IPS-11a (cell line): ENCODE measurements around the gene TEX22.

Experiments used
- H3K4me3 ChIP-seq: one replicate; pipeline ENCODE4 v1.5.1; 2013; ENCODE audit warnings: low read depth, low read length, control low read depth

Gene TEX22

DNA sequence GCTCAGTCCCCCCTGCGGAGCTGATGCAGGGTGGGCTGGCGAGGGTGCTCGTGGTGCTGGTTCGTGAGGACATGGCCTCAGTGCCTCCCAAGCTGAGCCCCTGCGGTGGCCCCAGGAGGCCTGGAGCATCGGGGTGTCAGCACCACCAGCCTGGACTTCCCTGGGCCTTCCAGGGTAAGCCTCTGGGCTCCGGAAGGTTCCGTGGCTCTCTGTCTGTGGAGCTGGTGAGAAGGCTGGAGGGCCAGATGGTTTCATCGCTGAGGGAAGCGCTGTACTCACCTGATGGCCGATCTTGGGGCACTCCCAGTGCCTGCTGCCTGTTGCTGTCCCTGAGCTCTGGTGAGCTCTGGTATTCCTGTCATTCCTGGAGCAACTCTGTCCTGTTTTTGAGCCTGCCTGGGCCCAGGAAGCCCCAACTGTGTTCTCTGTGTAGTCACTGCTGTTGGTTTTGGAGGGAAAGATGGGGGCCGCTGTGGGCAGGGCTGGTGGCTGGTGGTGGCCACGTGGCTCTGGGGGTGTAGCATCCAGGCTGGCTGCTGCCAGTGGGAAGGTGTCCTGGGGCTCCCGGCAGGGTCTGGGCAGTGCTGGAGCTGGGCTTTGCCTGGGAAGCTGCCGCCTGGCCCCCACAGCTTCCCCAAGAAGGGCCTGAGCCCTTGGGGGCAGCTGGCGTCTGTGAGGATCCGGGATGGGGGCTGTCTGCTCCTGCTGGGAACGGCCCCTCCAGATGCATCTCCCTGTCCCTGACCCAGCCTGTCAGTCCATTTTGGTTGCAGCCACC lies 39.6 kb downstream of the TEX22 start:
- no peak overlapping the region for H3K4me3 ChIP-seq

- H3K4me3 ChIP-seq: no peak overlapping the region
Measured at GRCh38 chr14:105439179-105439578, 40.8 kb downstream of the TEX22 start.

- no peak overlapping the region for H3K4me3 ChIP-seq
Measured at GRCh38 chr14:105439710-105440553, 41.6 kb downstream of the TEX22 start.

DNA sequence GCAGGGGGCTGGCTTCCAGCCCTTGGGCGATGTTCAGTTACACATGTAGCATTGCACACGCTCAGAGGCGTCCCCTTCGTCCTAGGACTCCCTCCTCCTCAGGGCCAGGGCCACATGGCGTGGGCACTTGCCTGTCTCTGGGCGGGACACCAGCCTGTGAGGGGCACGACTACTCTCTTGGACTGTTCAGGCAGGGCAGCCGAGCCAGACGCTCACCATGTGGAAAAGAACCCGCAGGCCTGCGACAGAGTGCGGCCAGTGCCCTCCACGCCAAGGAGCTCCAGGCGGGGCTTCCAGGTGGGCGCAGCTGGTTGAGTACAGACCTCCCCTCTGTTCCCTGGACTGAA lies 42.2 kb downstream of the TEX22 start:
- H3K4me3 ChIP-seq: no peak overlapping the region

DNA sequence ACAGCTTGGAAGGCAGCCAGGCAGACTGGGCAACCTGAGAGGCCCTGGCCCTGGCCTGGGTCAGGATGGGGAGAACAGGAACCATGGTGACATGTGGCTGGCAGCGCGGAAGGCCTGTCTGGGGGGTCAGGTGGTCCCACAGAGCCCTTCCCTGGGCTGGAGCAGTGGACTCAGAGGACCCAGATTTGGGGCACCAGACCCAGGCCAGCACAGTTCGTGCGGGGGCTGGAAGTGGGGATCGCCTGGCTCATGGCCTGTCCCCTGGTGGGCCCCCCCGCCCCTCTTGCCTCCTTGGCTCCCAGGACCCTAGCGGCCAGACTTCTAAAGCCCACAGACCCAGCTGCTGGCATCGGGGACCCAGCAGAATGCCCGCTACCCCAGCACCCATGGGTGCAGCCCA lies 42.7 kb downstream of the TEX22 start:
- H3K4me3 ChIP-seq: no peak overlapping the region

DNA sequence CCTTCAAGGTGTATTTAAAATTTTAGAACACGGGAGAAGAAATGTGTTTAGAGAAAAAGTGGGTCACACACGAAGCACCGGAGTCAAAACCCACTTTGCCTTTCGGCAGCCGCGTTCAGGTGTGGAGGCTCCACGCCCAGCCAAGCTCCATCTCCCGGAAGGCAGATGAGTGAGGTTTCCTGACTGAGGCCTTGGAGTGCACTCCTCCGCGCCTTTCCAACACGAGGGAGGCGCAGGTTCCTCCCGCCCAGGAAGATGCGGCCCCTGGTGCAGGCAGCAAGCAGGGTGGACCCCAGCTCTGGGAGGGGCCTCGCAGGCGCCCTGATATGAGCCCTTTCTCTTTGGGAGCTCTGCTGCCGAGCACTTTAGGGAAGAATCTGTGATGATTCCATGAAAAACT lies 43.8 kb downstream of the TEX22 start:
- H3K4me3 ChIP-seq: no peak overlapping the region

DNA sequence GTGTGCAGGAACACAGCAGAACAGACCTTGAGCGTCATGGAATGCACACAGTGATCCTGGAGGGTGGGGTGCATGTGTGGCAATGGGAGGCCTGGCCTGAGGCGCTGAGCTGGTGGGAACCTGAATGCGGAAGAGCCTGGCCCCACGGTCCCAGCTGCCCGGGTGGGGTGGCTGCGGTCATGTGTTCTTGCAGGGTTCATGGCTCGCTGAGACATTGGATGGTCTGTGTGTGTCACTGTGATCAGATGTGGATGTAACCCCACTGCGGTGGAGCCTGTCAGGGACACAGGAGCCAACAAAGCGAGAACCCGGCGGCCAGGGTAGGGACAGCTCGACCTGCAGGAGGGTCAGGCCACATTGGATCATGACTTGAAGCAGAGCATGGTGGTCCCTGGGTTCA lies 44.5 kb downstream of the TEX22 start:
- H3K4me3 ChIP-seq: no peak overlapping the region

DNA sequence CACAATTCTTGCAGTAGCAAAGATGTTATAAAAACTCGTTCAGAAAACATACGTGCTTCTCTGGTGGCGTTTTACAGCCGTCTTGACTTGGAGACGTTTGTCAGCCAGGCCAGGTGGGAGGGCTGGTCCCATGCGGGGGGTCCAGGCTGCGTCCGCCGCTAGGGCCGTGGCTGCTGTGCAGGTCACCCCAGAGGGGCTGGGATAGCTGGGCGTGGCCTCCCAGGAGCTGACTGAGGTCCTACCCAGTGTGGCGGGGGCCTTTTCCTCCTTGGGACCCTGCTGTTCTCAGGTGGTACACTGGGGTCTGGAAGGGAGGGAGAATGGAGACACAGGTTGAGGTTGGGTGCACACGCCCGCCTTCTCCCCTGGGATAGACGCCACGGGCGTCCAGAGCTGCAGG lies 46.5 kb downstream of the TEX22 start:
- no peak overlapping the region for H3K4me3 ChIP-seq

DNA sequence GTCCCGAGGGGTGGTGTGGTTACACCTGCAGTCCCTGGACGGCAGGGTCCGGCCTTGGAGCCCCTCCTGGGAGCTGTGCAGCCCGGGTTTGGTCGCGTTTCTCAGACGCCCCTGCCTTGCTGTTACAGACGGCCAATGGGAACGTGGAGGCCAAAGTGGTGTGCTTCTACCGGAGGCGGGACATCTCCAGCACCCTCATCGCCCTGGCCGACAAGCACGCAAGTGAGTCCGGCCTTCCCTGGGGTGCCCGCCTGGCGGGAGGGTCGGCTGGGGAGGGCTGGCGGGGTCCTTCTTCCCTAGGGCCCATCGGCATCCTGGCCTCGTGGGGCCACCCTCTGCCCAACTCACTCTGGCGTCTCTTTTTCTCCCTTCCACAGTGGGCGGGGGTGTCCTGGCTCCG lies 47.0 kb downstream of the TEX22 start:
- no peak overlapping the region for H3K4me3 ChIP-seq

DNA sequence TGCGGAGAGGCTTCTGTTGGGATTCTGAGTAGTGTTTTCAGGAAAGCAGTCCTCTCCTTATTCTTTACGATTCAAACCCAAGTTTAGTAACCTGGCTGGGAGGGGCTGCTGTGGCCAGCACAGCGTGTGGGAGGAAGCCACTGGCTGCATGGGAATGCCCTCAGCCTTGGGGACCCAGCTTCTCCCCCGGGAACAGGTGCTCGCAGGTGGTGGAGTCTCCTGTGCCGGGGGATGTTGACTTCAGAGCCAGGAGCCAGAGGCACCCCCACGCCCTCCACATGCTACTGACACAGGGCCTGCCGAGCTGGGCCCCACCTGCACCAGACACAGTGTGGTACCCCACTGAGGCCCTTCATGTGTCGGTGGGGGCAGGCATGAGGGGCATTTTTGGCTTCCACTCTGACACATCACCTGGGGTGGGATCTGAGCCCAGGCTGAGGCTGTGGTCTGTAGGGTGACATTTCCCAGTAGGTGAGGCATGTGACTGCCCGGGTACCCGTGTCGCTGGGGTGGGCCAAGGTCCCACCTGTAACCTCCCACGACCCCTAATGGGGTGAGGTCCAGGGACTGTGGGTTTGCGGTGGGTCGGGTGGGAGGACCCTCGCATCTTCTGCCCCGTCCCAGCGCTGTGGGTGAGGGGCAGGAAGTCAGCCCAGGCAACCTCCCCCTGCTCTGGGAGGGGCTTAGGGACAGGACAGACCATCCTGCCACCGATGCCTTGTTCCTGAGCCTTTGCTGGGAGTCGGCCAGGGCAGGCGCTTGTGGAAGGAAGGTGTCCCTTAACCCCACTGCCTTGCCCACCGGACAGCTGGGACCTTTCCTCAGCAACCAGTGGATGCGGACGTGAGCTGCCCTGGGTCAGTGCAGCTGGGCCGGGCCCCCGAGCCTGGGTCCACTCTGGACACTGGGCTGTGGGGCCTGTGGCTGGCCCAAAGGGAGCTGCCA lies 47.8 kb downstream of the TEX22 start:
- H3K4me3 ChIP-seq: no peak overlapping the region

GRCh38 chr14:105446971-105447370 lies 48.6 kb downstream of the TEX22 start:
- no peak overlapping the region for H3K4me3 ChIP-seq

- H3K4me3 ChIP-seq: no peak overlapping the region
Measured at GRCh38 chr14:105447651-105448640, 49.6 kb downstream of the TEX22 start.

GRCh38 chr14:105448706-105449111 lies 50.4 kb downstream of the TEX22 start:
- H3K4me3 ChIP-seq: no peak overlapping the region

DNA sequence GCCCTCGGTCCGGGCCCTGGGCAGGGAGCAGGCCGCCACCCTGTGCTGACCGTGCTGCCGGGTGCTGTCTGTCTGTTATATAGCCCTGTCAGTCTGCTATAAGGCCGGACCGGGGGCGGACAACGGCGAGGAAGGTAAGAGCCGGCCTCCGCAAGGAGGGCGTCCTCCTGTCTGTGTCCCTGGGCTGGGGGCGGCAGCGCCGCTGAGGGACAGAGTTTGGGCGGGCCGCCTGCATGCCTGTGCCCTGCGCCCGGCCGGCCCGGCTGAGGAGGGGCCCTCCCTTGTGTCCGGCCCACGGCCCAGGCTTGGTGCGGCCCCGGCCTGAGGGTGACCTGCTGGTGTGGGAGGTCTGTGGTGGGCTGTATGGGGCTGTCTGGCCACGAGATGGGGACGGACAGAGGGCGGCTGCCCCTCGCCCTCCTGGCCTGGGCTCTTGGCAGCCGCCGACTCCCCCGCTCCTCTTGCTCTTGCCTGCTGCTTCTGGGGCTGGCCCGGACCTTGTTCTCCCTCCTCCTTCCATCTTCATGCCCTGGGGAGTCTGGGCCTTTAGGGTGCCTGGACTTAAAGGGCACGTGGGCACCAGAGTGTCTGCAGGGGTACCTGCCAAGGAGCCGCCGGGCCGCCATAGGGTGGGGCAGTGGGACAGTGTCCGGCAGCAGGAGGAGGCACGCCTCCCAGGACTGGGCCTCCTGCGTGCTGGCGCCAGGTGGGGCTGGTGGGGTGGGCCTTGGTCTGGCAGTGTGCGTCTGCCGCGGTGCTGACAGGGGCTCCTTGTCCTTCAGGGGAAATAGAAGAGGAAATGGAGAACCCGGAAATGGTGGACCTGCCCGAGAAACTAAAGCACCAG lies 51.2 kb downstream of the TEX22 start:
- H3K4me3 ChIP-seq: no peak overlapping the region

GRCh38 chr14:105450123-105450505 lies 51.8 kb downstream of the TEX22 start:
- H3K4me3 ChIP-seq: no peak overlapping the region

DNA sequence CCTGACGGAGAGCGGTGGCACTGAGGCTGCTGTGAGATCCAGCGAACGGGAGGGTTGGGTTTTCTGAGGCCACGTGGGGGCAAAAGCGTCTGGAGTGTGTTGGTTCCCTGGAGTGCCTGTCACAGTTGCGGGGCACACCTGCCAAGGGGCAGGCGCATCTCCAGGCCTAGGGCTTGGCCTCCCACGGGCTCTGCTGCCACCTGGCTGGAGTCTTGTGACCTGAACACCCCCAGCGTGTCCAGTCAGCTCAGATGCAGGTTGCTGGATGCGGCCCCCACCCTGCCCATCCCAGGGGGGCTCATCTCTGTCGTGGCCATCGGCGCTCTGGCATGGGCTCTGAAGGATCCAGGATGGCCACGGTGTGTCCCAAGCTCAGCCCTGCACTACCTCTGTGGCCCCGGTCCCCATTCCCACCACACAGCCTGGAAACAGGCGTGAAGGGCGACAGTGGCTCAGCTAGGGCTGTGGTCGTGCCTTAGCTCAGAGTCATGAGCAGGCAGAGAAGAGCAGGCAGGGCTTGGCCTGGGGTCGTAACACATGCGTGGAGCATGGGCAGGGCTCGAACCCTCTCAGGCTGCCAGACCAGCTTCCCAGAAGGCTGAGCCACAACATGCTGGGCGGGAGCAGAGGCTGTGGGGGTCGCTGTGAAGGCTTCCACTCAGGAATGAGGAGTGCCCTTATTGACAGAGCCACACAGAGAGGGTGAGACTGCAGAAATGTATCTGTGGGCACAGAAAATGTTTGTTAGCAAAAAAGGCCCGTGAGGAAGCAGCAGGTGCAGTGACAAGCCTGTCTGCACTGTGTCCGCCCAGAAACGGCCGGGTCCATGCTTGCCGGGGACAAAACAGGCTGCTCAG lies 52.8 kb downstream of the TEX22 start:
- H3K4me3 ChIP-seq: no peak overlapping the region

- no peak overlapping the region for H3K4me3 ChIP-seq
Measured at GRCh38 chr14:105452963-105453362, 54.6 kb downstream of the TEX22 start.

DNA sequence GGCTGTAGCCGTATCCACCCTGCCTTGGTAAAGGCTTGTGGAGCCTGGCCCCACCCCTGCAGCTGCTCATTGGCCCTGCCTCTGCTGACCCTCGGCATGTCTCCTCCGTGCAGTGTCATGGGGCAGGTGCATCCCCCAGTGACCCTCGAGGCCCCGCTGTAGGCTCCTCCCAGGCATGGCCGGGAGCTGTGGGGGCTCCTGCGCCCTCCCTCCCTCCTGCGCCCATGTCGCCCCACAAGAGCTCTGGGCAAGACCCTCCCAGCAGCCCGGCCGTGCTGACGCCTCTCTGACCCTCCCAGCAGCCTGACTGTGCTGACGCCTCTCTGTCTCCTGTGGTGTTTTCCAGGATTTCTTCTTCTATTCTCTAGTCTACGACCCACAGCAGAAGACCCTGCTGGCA lies 55.5 kb downstream of the TEX22 start:
- no peak overlapping the region for H3K4me3 ChIP-seq
